SK-N-MC (cell line): Measurements from ENCODE around the gene LIMK2.
"Not testable (repeated sequence)": the region's sequence is repeated elsewhere in the genome, so short reads cannot be mapped to it uniquely, and the experiment has no call there.

Experiments
- DNase-seq: peaks from one replicate; pipeline ENCODE4 v3.0.0-alpha.2; 2011; ENCODE audit warnings: low read depth, low spot score
- H3K27ac ChIP-seq: fragments of 200-600 bp; sonication (generic); 2 replicates; pipeline ENCODE4 v1.5.1; 2016; ENCODE audit warnings: mixed run types
- H3K36me3 ChIP-seq: fragments of 200-600 bp; sonication (generic); 2 replicates; pipeline ENCODE4 v1.6.1; 2017; ENCODE audit warnings: antibody characterized with exemption, low read length, mixed read lengths; ENCODE audit not compliant: insufficient read depth
- H3K4me3 ChIP-seq: fragments of 200-600 bp; sonication (generic); 2 replicates; pipeline ENCODE4 v1.5.1; 2016
- H3K9ac ChIP-seq: fragments of 200-600 bp; sonication (generic); 2 replicates; pipeline ENCODE4 v1.8.0; 2017; ENCODE audit warnings: mixed run types, mixed read lengths; ENCODE audit not compliant: insufficient read length
- H3K9me3 ChIP-seq: fragments of 200-600 bp; sonication (generic); 2 replicates; pipeline ENCODE4 v1.6.1; 2017; ENCODE audit warnings: low read depth, mild to moderate bottlenecking, antibody characterized with exemption, low read length, moderate library complexity, mixed read lengths
- EZH2 ChIP-seq: fragments of 200-600 bp; sonication (generic); IDR thresholded peaks from one replicate; pipeline ENCODE4 v1.6.1; 2017; ENCODE audit warnings: antibody characterized with exemption
- FOXP2 ChIP-seq: optimal IDR thresholded peaks from 2 replicates; pipeline ENCODE3; 2011; ENCODE audit warnings: mild to moderate bottlenecking, moderate library complexity; ENCODE audit not compliant: insufficient read depth; ENCODE audit errors: extremely low read length, control extremely low read depth
- POLR2AphosphoS5 ChIP-seq: IDR thresholded peaks from 2 replicates; pipeline ENCODE4 v1.6.1; 2012; ENCODE audit warnings: mild to moderate bottlenecking, low read depth, low read length, borderline replicate concordance

Gene LIMK2

GRCh38 chr22:31244943-31245451 lies 32.9 kb downstream of the LIMK2 start:
- Histone ChIP-seq H3K27ac (no peak overlapping the region), H3K4me3 (no peak overlapping the region), H3K36me3 (no peaks in the 10 kb centered on the region), H3K9ac (no peak overlapping the region), H3K9me3 (no peaks in the 10 kb centered on the region)
- no peak for DNase-seq
- TF ChIP-seq EZH2 (no peak), POLR2AphosphoS5 (no peak), FOXP2 (no peak)

- DNase-seq, H3K9me3 ChIP-seq, H3K36me3 ChIP-seq, H3K4me3 ChIP-seq, H3K9ac ChIP-seq, H3K27ac ChIP-seq: not testable (repeated sequence)
Observed at GRCh38 chr22:31245998-31246397, 33.9 kb downstream of the LIMK2 start.

GRCh38 chr22:31246687-31247086 lies 34.6 kb downstream of the LIMK2 start:
- no peak overlapping the region for H3K27ac ChIP-seq

GRCh38 chr22:31247726-31248125 lies 35.6 kb downstream of the LIMK2 start:
- no peak for DNase-seq
- Histone ChIP-seq H3K36me3 (no peaks in the 10 kb centered on the region), H3K4me3 (peak overlapping the region; percentile 71), H3K9me3 (no peaks in the 10 kb centered on the region), H3K9ac (no peak overlapping the region), H3K27ac (no peak overlapping the region)
- TF ChIP-seq EZH2 (no peak), FOXP2 (no peak), POLR2AphosphoS5 (no peak)

More at GRCh38 chr22:31246687-31247086, 34.6 kb downstream of the LIMK2 start:
- Histone ChIP-seq H3K9ac (no peak overlapping the region), H3K9me3 (no peaks in the 10 kb centered on the region), H3K4me3 (no peak overlapping the region), H3K36me3 (no peaks in the 10 kb centered on the region)
- no peak for DNase-seq
- no peak for TF ChIP-seq FOXP2
- TF ChIP-seq EZH2 = no peak
- TF ChIP-seq POLR2AphosphoS5 = no peak

- TF ChIP-seq FOXP2 (peak; percentile 51), EZH2 (no peak)
- Histone ChIP-seq H3K36me3 (no peaks in the 10 kb centered on the region), H3K4me3 (peak overlapping the region; percentile 71), H3K9me3 (no peaks in the 10 kb centered on the region), H3K9ac (peak overlapping the region; percentile 4), H3K27ac (no peak overlapping the region)
- peak; percentile 14 for DNase-seq
Observed at GRCh38 chr22:31248138-31248745, 36.1 kb downstream of the LIMK2 start.

DNA sequence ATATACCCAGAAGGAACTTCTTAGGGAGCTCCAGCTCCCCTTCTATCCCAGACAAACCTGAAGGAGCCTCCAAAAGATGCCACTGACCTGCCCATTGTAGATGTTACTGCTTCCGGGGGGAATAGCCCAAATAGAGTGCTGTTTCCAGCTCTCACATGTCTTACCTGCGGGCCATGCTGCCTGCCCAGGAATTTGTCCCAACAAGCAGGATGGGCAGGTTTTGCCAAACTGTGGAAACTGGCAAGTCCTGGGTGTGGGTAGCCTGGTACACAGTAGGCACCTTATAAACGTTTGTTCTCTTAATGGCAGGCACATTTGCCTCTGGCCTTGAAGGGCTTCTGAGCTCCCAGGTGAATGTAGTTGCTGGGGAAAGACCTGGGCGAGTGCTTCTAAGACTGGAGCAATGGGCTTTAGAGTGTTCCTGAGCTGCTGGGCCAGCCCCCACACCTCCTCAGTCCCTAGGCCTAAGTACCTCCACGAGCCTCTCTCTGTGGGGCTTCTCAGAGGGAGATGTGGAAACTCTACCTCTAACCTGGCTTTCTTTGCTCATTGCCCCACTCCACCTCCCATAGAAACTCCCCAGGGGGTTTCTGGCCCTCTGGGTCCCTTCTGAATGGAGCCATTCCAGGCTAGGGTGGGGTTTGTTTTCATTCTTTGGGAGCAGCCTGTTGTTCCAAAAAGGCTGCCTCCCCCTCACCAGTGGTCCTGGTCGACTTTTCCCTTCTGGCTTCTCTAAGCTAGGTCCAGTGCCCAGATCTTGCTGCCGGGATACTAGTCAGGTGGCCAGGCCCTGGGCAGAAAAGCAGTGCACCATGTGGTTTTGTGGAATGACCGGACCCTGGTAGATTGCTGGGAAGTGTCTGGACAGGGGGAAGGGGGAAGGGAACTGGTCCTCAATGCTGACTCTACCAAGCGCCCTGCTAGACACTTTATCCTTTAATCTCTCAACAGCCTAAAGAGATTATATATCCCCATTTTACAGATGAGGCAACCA lies 37.2 kb downstream of the LIMK2 start:
- Histone ChIP-seq H3K36me3 (no peaks in the 10 kb centered on the region), H3K4me3 (no peak overlapping the region; the same call in 1 of the 2 replicates), H3K9me3 (no peaks in the 10 kb centered on the region), H3K9ac (no peak overlapping the region), H3K27ac (no peak overlapping the region)
- DNase-seq = no peak
- no peak for TF ChIP-seq EZH2
- no peak for TF ChIP-seq POLR2AphosphoS5
- no peak for TF ChIP-seq FOXP2

- no peak overlapping the region for H3K4me3 ChIP-seq
- H3K9me3 ChIP-seq = no peaks in the 10 kb centered on the region
- H3K27ac ChIP-seq = no peak overlapping the region
- H3K9ac ChIP-seq = no peak overlapping the region
- TF ChIP-seq FOXP2 (no peak), POLR2AphosphoS5 (no peak), EZH2 (no peak)
- H3K36me3 ChIP-seq = no peaks in the 10 kb centered on the region
- no peak for DNase-seq
Observed at GRCh38 chr22:31250740-31251600, 38.9 kb downstream of the LIMK2 start.

DNA sequence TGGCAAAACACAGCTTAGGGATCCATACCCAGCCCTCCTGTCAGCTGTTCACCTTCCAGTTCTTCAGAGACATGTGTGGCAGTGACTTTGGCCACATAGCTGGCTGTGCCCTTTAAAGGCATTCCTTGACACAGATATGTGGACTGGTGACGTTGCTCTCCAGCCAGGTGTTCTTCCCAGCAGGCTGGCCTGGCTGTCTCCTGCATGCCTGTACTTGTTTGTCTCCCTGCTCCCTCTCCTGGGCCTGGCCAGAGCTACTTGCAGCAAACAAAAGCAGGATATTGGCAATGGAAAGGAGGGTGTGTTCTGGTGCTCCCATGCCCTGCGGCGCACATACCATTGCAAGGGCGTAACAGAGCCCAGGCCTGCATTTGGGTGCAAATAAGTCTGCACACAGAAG lies 41.9 kb downstream of the LIMK2 start:
- TF ChIP-seq POLR2AphosphoS5 = no peak
- TF ChIP-seq EZH2 = no peak
- no peak for TF ChIP-seq FOXP2
- H3K27ac ChIP-seq = no peak overlapping the region
- H3K9ac ChIP-seq = no peak overlapping the region
- DNase-seq = no peak
- no peaks in the 10 kb centered on the region for H3K9me3 ChIP-seq
- no peak overlapping the region for H3K4me3 ChIP-seq
- no peaks in the 10 kb centered on the region for H3K36me3 ChIP-seq
